Adipose tissue (tissue), 3 donors: ENCODE measurements around the gene FASTKD1. TPM values are rescaled to one million over a fixed set of nuclear protein-coding genes. Genes with fewer than 3 reads are reported as not detected.

Experiments used
- H3K27ac ChIP-seq: one replicate; pipeline ENCODE4 v1.5.1; 2013; ENCODE audit warnings: low read depth, low read length
- WGBS, 3 donors: extraction: QIAGEN DNeasy Blood & Tissue Kit; methylation state at CpG; one replicate each; pipeline ENCODE4 v1.1.7; 2013; 5-methylcytosine and 5-hydroxymethylcytosine counted together
- polyA plus RNA-seq, 3 donors: library from polyadenylated mRNA; stranded (reverse); fragments of 200-250 nt; gene quantifications; one replicate each; pipeline ENCODE4 v1.2.3, GENCODE V29; 2013
- donor health status: healthy with polysubstance abuse.
- donor health status: Bipolar disorder and iron deficiency.
- donor health status: healthy.

FASTKD1 gene
- polyA plus RNA-seq, 3 donors: 7.4 to 28.3 (median 7.6) TPM

DNA sequence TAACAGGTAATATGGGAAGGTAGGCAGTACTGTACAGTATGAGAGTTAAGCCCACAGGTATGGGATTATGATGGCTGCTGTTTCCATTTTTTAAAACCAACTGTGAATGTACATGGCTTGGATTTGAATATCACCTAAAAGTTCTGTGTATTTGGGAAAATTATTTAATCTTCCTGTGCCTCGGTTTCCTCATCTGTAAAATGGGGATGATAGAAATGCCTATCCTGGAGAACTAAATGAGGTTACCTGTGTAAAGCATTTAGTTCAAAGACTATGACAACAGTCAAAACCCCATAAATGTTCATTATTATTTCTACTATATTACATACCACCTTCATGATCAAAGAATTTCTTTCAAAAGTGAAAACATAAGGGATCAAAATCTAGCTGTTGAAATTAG, 60.6 kb downstream of the FASTKD1 start:
- no peak overlapping the region for H3K27ac ChIP-seq
- WGBS, 3 donors: 89 to 97% (median 95%) methylated on average over 1 of the region's 1 CpG

DNA sequence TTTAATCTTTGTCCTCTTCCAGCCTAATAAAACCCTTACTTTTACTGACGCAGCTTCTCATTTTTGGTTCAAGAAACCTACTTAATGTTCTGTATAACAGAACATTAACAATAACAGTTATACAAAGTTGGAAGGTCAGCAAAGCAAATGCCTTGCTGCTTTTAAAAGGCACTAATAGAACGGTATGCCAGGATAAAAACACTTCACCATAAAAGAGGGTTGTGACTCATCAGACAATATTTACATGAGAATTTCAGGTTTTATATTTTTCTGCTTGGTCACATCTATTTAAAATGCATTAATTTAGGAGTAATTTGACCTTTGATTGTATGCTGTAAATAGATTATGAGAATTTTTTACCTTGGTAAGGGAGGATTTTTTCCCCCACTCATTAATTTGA, 61.1 kb downstream of the FASTKD1 start:
- no peak overlapping the region for H3K27ac ChIP-seq
- 71 to 78% (median 75%) methylated on average over 2 of the region's 2 CpGs for WGBS, 3 donors

DNA sequence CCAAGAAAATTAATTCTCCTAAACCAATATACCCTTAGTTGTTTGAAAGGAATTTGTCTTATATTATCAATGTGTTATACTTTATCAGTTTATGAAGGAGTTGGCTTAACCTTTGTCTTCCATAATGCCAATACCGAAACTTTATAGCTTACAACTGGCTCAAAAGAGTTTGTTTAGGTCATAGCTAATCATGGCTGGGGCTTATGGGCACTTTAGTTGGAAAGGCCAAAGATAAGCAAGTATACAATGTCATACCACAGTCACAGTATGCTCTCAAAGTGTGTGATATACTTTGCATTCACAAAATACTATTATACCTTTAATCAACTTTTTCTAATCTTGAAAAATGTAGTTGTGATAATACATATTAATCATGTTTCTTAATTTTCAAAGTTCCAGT, 61.8 kb downstream of the FASTKD1 start:
- 74 to 94% (median 88%) methylated on average over 1 of the region's 1 CpG for WGBS, 3 donors
- H3K27ac ChIP-seq: no peak overlapping the region

DNA sequence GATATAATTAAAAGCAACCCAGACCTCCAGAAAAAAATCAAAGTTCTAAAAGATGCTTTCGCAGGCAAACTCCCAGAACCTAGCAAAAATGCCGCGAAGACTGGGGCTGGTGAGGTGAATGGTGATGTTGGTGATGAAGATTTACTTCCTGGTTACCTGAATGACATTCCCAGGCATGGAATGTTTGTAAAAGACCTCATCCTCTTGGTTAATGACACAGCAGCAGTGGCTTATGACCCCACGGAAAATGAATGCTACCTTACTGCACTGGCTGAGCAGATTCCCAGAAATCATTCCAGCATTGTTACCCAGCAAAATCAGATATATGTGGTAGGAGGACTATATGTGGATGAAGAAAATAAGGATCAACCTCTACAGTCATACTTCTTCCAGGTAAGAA, 63.2 kb downstream of the FASTKD1 start:
- H3K27ac ChIP-seq: no peak overlapping the region

DNA sequence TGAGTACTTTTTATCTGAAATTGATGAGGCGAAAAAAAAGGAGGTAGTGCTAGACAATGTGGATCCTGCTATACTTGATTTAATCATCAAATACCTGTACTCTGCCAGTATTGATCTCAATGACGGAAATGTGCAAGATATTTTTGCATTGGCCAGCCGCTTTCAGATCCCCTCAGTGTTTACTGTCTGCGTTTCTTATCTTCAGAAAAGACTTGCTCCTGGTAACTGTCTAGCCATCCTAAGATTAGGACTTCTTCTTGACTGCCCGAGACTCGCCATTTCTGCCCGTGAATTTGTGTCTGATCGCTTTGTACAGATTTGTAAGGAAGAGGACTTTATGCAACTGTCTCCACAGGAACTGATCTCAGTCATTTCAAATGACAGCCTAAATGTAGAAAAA, 63.7 kb downstream of the FASTKD1 start:
- WGBS, 3 donors: 81 to 93% (median 87%) methylated on average over 8 of the region's 8 CpGs
- H3K27ac ChIP-seq: no peak overlapping the region

More for the DNA sequence above, 63.2 kb downstream of the FASTKD1 start:
- 97 to 100% (median 99%) methylated on average over 4 of the region's 4 CpGs for WGBS, 3 donors

DNA sequence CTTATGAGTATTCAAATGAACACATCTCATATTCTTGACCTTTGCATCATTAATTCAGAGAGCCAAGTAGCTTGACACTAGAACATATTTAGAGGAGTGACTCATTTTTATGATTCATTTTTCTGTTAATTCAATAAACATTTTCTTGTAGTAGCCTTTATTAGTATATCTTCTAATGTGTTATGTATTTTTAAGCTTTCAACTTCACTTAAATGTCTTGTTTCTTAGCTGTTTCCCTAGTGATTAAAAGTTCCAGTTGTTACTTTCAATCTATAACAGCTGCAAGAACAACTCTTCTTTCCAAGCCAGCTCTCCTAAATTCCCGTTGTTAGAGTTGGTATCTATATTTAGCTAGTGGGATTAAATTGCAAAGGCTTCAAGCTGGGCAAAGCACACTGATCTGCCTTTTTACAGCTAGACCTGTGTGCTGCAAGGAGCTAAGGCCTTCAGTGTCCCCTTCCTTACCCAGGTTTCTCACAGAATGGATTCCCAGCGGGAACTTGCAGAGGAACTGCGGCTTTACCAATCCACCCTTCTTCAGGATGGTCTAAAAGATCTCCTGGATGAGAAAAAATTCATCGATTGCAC, 64.3 kb downstream of the FASTKD1 start, which contains the start of gene KLHL41:
TSS of gene KLHL41 (plus strand) at position 405 of the 588 bp plus-strand sequence. CDS start at position 482, 77 bp downstream.
- WGBS, 3 donors: 51 to 82% (median 81%) methylated on average over 4 of the region's 4 CpGs
- no peak within 1 kb of the TSS for H3K27ac ChIP-seq

DNA sequence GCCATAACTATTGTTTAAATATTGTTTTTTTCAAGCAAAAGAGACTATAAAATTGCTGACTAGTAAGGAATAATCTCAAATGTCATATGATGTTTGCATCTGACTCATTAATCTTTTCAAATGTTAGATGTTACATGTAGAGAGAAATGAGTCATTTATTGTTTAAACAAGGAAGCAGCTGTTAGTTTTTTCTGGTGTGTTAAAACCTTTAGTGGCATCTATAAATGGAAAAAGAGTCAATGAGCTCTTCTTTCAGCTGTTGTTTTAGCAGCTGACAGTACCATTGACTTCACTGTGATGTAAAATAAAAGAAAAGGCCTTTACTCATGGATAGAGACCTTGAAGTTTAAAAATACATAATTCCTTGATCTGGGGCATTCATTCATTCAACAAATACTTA, 66.0 kb downstream of the FASTKD1 start:
- no peak overlapping the region for H3K27ac ChIP-seq

DNA sequence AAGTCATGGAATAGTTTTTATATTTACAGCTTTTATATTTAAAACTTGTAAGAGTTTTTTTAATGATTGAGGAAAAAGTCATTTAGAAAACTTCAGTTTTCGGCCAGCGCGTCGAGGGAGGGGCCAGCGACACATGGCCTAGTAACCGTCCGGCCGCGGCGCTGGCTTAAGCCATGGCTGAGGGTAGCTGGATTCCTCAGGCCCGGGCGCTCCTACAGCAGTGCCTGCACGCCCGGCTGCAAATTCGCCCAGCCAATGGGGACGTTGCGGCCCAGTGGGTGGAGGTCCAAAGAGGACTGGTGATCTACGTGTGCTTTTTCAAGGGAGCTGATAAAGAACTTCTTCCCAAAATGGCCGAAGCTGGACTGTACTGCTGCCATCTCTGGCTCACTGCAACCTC, 69.0 kb downstream of the FASTKD1 start:
- WGBS, 3 donors: 98% methylated on average over 17 to 19 of the region's 19 CpGs
- no peak overlapping the region for H3K27ac ChIP-seq

DNA sequence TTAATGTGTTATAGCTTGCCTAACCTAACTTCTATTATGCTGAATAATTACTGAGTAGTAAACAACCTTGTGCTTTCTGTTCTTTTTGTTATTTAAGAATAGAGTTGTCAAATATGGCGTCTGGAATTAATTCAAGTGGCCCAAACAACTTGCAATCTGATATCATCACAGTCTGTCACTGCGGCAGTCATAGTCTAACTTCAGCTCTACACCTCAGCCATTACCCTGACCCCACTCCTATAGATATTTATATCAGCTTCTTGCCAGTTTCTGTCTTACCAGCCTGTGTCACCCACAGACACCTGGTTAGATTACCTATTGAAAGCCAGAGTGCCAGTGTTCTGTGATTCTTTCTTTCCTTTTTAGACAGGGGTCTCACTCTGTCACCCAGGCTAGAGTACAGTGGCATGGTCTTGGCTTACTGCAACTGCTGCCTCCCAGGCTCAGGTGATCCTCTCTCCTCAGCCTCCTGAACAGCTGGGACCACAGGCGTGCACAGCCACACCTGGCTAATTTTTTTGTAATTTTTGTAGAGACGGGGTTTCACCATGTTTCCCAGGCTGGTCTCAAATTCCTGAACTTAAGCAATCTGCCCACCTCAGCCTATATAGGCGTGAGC, 78.2 kb downstream of the FASTKD1 start:
- no peak overlapping the region for H3K27ac ChIP-seq
- WGBS, 3 donors: 97 to 99% (median 99%) methylated on average over 5 of the region's 5 CpGs

DNA sequence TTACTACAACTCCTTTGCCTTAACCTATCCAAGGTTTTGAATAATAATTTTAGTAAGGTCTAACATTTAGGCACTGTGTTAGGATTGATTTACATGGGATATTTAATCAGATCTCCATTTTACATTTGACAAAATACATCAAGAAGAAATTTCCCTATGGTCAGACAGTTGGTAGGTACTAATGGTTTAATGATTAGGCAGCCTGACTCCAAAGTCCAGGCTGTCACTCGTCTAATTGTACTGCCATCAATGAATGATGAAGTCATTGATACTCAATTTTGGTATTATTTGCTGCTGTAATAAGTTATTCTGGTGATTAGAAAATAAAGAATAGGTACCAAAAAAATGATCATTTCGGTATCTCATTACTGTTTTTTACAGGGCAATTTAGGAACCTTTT, 80.3 kb downstream of the FASTKD1 start:
- 74 to 94% (median 89%) methylated on average over 2 of the region's 2 CpGs for WGBS, 3 donors
- H3K27ac ChIP-seq: no peak overlapping the region

DNA sequence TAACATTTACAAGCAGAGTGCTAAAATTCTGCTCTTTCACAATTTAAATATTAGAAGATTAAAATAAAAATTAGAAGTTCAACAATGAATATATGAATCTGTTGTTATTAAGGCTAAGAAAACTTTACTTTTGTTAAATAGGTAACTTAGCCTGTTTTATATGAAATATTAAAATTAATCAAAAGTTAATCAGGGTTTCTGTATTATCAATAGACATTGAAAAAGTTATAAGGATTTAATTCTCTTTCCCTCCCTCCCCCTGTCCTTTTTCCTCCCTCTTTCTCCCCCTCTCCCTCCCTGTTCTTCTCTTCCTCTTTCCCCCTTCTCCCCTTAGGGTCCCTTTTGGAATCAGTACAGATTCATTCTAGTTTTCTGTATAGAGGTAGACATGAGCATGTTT, 82.3 kb downstream of the FASTKD1 start:
- H3K27ac ChIP-seq: no peak overlapping the region

DNA sequence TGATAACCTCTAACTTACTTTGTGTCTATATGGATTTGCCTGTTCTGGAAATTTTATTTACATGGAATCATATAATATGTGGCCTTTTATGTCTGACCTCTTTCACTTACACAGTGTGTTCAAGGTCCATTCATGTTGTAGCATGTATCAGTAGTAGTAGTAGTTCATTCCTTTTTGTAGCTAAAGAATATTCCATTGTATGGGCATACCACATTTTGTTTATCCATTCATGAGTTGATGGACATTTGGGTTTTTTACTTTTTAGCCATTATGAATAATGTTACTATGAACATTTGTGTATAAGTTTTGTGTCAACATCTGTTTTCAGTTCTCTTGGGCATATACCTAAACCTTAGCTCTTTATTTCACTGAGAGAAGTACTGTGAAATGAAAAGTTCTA, 82.8 kb downstream of the FASTKD1 start:
- no peak overlapping the region for H3K27ac ChIP-seq

DNA sequence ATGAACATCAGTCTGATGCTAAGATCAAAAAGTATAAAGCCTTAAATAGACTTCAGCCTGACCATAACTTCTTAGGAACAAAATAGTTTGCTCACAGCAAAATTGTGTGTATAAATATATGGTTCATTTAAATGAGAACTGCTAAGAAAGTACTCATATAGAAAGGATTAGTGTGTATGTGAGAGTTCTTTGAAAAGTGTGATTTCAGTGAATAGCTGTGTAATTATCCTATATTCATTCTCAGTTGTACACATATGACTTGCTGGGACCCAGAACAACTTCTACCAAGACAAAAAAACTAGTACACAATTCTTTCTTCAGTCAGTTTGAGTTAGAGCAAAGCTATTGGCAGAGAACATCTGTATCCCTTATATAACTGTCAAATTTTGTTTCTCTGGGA, 87.2 kb downstream of the FASTKD1 start:
- no peak overlapping the region for H3K27ac ChIP-seq

DNA sequence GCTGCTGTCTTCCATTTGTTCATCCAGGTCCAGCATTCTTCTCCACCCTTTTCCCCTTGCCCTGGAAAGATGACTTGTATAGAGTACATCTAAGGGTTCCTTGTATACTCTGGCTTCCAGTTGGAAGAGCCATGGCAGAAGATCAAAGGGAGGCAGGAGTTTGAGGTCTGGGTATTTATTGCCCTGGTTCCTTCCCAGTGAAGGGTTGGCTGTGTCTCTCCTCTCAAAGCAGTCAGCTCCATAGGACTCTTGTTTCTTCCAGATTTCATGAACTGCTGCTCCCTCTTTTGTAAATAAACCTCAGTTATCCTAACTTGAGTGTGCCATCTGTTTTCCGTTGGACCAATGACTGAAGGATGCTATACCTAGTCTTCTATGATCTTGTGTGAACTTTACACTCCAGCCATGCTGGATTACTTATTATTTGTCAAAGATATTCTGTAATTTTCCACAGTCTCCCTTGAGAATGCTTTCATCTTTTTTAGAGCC, 88.0 kb downstream of the FASTKD1 start:
- 93 to 100% (median 97%) methylated on average over 1 of the region's 1 CpG for WGBS, 3 donors
- H3K27ac ChIP-seq: no peak overlapping the region

DNA sequence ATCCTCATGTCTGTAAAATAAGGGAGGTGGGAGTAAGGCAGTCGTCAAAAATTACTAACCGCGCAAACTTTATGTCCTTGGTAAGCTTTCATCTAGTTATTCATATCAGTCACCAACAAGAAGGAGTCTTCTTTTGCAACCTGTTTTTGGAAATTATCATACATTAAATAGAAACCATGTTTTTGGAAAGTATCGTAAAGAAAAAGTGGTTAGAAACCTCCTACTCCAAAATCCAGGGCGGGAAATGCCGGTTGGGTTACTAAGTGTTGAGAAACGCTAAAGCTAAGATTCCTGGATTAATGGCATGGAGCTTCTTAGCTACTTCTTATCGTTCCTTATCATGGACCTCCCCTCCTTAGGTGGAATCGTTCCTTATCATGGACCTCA, 93.6 kb downstream of the FASTKD1 start:
- 23 to 35% (median 34%) methylated on average over 9 of the region's 9 CpGs for WGBS, 3 donors
- H3K27ac ChIP-seq: no peak overlapping the region

Other genes with a start within 250 kb of the FASTKD1 start
- 1 to 10 TPM in 1 of 3 donors, under 1 TPM in 2; 0.01 to 1.2 (median 0.48) TPM for gene LRP2, start 211.3 kb downstream of the FASTKD1 start, polyA plus RNA-seq
- gene BBS5, start 94.4 kb downstream of the FASTKD1 start, polyA plus RNA-seq: 1 to 10 TPM; 3.6 to 5.4 (median 3.6) TPM
- 1 to 10 TPM in 1 of 3 donors, under 1 TPM in 2; 0.45 to 1.5 (median 0.45) TPM for gene KLHL41, start 64.2 kb downstream of the FASTKD1 start, polyA plus RNA-seq
- gene PPIG, start 10.5 kb upstream of the FASTKD1 start, polyA plus RNA-seq: 10 to 100 TPM; 12.3 to 31.9 (median 23.1) TPM
- gene CFAP210, start 120.5 kb upstream of the FASTKD1 start, polyA plus RNA-seq: 1 to 10 TPM in 1 of 3 donors, under 1 TPM in 2; 0.05 to 2.6 (median 0.21) TPM
- 10 to 100 TPM in 1 of 3 donors, 1 to 10 TPM in 2; 3.3 to 10.6 (median 5.0) TPM for gene PHOSPHO2, start 120.6 kb upstream of the FASTKD1 start, polyA plus RNA-seq
- gene KLHL23, start 160.0 kb upstream of the FASTKD1 start, polyA plus RNA-seq: 1 to 10 TPM; 1.6 to 3.5 (median 3.4) TPM
- 100 to 1,000 TPM in 2 of 3 donors, 10 to 100 TPM in 1; 34.3 to 135 (median 119) TPM for gene SSB, start 225.0 kb upstream of the FASTKD1 start, polyA plus RNA-seq